HG03460 (cell line): ENCODE results near the gene P2RX7.
"Not testable (repeated sequence)": the region's sequence is repeated elsewhere in the genome, so short reads cannot be mapped to it uniquely, and the experiment has no call there.

Source experiments
- ATAC-seq: cut with Tn5 transposase; IDR thresholded peaks from one replicate; pipeline ENCODE4 v1.9.1; 2021; ENCODE audit not compliant: unreplicated experiment

The P2RX7 gene

DNA sequence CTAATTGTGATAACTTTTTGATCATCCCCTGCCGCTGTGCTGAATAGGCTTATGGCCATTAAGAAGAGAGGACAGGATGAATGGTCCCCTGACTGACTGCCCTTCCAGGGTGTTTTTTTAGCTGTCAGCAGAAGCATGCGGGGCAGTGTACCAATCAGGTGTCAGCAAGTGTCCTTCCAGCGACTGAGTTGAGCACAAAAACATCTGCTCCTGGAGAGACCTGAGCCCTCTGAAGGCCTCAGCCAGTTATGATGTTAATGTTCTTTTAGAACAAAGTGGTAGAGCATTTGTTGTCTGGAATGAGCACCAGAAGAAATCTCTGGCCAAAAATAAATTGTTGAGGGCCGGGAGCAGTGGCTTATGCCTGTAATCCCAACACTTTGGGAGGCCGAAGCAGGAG is 37.5 kb downstream of the P2RX7 start:
- ATAC-seq = no peak

DNA sequence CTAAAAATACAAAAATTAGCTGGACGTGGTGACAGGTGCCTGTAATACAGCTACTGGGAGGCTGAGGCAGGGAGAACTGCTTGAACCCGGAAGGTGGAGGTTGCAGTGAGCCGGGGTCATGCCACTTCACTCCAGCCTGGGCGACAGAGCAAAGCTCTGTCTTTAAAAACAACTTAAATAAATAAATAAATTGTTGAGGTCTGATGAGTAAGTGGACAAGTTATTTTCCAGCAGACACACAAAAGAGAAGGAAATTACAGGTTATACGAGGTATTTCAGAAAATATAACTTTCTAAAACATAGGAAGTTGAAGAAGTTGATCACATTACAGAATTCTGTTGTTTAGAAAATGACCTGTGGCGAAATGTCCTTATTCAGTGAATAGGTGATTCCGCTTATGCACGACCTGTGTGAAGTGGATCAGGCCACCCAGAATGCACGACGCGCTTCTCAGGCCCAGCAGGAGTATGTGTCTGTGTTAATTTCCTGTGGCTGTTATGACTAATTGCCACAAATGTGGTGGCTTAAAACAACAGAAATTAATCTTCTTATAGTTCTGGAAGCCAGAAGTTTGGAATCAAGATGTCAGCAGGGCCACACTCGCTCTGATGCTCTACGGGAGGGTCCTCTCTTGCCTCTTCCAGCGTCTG is 38.1 kb downstream of the P2RX7 start:
- no peak for ATAC-seq

DNA sequence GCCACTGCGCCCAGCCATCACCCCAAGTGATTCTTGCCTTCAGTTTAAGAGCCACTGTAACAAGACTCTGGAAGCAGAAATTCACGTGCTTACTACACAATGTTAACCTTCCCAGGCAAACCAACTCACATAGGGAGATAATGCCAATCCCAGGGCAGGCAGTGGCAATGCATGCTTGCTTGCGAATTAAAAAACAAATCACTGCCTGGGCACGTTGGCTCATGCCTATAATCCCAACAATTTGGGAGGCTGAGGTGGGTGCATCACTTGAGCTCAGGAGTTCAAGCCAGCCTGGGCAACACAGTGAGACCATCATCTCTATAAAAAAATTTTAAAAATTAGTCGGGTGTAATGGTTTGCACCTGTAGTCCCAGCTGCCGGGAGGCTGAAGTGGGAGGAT is 39.5 kb downstream of the P2RX7 start:
- no peak for ATAC-seq

DNA sequence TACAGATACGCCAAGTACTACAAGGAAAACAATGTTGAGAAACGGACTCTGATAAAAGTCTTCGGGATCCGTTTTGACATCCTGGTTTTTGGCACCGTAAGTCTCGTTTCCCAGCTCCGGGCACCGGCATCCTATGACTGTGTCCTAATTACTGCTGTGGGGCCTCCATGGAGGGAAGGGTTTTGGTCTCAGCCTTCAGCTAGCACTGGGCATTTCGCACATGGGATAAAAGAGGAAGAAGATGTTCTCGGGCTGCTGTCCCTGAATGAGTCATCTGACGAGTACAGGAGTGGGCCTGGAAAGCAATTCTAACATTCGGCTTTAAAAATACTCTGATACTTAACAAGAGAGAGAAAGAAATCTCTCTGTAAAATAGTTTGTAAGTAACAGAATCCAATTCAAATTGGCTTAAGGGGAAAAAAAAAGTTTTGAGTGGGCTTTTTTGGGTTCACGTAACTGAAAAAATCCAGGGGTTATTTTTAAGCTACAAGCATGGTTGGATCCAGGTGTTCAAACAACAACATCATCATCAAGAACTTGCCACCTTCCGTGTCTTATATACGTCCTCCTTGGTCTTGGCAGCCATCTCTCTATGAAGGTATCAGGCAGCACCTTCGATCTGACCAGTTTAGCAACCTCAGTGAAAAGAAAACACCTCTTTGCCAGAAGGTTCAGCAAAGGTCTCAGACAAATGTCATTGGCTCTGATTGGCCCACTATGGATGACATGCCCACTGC is 42.9 kb downstream of the P2RX7 start:
- no peak for ATAC-seq

DNA sequence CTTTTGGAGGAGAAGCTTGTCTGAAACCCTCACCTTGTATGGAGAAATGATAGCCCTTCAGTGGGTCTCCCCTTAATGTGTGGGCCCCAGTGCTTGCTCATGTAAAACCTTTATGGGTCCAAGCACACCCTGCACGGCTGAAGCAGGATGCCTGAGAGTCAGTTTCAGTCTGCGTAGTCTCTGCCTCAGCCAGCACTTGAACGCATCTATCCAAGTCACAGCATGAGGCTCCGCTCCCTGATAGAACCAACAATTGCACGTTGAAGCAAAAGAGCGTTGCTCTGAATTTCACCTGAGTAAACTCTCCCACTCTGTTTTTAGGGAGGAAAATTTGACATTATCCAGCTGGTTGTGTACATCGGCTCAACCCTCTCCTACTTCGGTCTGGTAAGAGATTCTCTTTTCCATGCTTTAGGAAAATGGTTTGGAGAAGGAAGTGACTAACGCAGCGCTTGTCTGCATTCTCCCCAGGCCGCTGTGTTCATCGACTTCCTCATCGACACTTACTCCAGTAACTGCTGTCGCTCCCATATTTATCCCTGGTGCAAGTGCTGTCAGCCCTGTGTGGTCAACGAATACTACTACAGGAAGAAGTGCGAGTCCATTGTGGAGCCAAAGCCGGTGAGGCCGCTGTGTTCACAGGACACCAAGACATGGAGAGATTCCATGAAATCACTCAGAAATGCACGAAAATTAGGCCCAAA is 44.3 kb downstream of the P2RX7 start:
- no peak for ATAC-seq

DNA sequence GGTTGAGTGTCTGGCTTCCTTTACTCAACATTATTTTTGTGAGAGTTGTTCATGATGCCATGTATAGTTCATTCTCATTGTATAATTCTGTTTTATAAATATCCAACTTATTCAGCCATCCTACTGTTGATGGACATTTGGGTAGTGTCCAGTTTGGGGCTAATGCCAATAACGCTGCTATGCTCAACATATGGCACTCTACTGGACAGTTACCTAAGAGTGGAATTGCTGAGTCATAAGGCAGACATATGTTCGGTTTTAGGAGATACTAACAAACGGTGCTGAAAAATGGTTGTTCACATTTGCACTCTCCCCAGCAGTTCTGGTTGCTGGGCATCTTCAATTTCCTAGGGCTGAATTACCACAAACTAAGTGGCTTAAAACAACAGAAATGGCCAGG is 48.5 kb downstream of the P2RX7 start:
- ATAC-seq = no peak

DNA sequence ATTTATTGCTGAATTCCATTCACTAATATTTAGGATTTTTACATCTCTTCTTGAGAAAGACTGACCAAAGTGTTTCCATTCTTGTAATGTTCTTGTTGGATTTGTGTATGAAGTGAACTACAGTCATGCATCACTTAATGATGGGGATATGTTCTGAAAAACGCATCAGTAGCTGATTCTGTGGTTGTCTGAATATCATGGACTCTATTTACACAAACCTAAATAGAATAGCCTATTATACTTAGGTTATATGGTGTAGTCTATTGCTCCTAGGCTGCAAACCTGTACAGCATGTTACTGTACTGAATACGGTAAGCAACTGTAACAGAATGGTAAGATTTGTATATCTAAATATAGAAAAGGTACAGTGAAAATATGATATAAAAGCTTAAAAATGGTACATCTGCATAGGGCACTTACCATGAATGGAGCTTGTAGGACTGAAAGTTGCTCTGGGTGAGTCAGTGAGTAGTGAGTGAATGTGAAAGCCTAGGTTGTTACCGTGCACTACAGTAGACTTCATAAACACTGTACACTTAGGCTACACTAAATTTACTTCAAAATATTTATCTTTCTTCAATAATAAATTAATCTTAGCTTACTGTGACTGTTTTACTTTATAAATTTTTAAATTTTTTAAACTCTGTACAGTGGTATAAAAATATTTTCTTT is 49.7 kb downstream of the P2RX7 start:
- ATAC-seq = no peak

DNA sequence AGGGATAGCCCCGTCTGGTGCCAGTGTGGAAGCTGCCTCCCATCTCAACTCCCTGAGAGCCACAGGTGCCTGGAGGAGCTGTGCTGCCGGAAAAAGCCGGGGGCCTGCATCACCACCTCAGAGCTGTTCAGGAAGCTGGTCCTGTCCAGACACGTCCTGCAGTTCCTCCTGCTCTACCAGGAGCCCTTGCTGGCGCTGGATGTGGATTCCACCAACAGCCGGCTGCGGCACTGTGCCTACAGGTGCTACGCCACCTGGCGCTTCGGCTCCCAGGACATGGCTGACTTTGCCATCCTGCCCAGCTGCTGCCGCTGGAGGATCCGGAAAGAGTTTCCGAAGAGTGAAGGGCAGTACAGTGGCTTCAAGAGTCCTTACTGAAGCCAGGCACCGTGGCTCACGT is 51.7 kb downstream of the P2RX7 start:
- no peak for ATAC-seq

DNA sequence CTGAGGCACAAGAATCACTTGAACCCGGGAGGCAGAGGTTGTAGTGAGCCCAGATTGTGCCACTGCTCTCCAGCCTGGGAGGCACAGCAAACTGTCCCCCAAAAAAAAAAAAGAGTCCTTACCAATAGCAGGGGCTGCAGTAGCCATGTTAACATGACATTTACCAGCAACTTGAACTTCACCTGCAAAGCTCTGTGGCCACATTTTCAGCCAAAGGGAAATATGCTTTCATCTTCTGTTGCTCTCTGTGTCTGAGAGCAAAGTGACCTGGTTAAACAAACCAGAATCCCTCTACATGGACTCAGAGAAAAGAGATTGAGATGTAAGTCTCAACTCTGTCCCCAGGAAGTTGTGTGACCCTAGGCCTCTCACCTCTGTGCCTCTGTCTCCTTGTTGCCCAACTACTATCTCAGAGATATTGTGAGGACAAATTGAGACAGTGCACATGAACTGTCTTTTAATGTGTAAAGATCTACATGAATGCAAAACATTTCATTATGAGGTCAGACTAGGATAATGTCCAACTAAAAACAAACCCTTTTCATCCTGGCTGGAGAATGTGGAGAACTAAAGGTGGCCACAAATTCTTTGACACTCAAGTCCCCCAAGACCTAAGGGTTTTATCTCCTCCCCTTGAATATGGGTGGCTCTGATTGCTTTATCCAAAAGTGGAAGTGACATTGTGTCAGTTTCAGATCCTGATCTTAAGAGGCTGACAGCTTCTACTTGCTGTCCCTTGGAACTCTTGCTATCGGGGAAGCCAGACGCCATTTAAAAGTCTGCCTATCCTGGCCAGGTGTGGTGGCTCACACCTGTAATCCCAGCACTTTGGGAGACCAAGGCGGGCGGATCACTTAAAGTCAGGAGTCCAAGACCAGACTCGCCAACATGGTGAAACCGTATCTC is 52.6 kb downstream of the P2RX7 start:
- no peak for ATAC-seq

DNA sequence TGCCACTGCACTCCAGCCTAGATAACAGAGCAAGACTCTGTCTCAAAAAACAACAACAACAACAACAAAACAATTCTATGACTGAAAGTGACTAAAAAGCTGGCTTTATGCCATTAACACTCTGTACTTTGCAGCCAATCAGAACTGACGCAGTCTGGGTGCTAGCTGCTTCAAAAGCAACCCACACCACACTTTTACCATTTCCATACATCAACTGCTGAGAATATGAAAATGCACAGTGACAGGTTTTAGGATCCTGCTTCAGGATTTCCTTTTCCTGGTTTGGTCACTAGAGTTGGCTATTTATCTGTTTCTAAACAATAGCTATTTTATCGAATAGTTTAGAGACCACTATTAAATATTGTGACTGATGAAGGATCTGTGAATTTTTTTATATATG is 54.1 kb downstream of the P2RX7 start:
- no peak for ATAC-seq

DNA sequence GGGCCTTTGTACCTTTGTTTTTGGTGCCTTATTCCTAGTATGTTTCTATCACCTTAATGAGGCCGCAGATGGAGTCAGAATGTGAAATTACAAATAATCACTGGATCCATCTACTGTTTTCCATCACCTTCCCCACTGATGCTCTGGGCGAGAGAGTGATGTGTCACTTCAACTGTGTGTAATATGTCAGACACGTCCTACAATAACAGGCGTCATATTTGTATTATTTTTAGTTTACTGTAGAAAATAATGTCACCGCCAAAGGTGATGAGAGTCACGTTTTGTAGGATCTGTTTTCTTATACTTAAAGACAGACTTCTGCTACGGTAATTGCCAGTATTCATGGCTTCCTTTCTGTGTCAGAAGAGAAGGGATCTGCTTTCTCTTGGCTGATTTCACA is 54.8 kb downstream of the P2RX7 start:
- no peak for ATAC-seq

DNA sequence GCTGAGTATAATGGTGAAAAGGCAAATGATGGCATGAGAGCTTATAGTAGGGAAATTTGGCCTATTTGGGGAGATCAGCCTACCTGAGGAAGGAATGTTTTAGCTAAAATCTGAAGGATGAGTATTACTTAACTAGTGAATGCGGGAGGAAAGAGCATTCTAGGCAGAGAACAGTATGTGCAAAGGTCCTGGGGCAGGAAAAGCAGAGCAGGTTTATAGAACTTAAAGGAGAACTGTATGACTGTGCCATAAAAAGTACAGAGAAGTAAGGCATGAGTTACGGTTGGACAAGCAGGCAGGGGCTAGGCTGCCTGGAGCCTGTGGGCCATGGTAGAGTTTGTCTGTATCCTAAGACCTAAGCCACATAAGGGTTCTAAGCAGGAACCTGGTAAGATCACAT is 55.6 kb downstream of the P2RX7 start:
- ATAC-seq = no peak

DNA sequence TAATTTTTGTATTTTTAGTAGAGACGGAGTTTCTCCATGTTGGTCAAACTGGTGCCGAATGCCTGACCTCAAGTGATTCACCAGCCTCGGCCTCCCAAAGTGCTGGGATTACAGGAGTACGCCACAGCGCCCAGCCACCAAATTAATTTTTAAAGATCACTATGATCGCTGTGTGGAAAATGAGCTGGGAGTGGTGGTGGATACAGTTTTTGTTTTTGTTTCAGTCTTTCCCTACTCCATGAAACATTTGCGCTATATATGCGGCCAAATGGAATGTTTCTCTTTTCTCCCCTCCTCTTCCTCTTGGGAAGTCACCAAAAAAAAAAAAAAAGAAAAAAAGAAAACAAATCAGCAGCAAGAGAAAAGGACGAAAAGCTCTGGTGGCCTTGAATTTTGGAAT is 56.5 kb downstream of the P2RX7 start:
- no peak for ATAC-seq

DNA sequence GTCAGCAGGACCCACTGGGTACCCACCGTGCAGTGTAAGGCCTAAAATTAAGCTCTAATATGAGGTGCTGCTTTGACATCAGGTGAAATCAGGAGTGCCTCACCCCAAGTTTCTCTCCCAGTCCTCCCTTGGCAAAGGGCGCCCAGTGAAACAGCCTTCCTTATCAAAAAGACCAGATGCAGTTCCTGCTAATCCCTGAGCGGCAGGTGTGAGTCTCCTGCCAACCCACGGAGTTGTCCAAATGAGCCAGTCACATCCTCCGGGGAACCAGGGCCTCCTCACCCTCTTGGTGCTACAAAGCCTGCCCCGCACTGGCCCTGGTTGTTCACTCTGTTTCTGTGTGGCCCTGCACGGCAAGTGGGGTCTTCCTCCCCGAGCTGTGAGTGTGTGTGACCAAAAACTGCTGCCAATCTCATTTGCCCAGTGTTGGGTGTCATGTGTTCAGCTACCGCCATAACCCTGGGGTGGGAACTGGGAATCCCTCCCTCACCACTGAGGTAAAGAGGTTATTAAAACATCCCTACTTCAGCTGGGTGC is 57.0 kb downstream of the P2RX7 start:
- no peak for ATAC-seq

DNA sequence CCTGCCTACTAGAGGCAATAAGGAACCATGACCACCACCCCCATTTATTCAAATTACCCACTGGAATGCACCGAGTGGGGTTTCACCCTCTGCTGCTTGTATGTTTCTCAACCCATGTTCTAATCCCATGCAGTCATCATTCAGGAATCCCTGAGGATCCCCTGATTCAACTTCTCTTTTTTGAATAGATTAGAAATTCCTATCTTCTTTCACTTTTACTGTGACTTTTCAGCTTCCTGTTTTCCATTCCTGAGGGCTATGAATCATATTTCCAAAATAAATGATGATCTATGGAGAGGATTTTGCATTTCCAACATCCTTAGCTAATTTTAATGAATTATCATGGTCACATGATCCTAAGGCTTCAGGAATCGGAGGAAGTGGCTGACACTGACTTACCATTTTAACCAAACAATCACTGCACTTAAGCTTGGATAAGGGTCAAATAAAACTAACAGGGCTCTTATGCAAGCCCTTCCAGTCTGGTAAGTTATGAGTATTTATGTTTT is 57.9 kb downstream of the P2RX7 start:
- ATAC-seq = no peak

DNA sequence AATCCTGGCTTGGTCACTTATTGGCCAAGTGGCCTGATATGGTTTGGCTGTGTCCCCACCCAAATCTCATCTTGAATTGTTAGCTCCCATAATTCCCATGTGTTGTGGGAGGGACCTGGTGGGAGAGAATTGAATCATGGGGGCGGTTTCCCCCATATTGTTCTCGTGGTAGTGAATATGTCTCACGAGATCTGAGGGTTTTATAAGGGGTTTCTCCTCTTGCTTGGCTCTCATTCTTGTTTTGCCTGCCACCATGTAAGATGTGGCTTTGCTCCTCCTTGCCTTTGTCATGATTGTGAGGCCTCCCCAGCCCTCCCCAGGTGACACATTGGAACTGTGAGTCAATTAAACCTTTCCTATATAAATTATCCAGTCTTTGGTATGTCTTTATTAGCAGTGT is 58.5 kb downstream of the P2RX7 start:
- no peak for ATAC-seq

DNA sequence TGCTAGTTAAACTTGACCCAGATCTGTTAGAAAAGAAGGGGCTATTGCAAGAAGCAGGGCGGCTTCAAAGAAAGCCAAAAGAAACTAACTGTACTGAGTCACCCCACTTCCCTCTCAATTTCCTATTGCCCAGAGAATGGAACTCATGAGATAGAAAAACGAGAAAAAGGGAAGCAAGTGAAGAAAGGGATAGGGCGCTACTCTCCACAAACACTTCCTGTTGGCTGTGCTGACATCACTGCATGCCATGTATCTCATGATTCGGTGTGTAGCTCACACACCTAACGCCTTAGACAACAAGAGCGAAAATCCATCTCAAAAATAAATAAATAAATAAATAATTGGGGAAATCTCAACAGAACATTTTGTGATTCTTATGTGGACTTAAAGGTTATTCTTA is 64.2 kb downstream of the P2RX7 start:
- ATAC-seq = no peak

DNA sequence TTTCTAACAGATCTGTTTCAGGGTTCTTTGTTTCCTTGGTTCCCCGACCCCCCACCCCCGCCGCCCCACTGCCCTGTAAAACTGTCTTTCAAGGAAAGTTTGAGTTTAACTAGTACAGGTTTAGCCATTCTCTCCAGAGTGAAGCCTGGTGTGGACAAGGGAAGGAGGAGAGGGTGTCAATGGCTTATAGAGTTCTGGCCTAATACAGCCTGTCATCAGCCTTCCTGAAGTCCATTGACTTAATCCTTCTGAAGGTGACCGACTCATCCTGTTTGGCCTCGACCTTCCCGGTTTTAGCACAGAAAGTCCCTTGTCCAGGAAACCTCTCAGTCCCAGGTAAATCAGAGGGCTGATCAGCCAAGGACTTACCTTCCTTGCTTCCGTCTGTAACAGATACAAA is 66.3 kb downstream of the P2RX7 start:
- ATAC-seq = no peak

DNA sequence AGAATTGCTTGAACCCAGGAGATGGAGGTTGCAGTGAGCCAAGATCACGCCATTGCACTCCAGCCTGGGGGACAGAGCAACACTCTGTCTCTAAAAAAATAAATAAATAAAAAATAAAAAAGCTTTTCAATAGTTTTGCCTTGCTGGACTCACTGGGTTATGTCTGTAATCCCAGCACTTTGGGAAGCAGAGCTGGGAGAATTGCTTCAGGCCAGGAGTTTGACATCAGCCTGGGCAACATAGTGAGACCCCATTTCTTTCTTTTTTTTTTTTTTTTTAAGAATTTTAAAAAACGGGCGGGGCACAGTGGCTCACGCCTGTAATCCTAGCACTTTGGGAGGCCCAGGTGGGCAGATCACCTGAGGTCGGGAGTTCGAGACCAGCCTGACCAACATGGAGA is 68.5 kb downstream of the P2RX7 start:
- ATAC-seq = not testable (repeated sequence)
